IPS-18a (cell line): ENCODE results near the gene PYGB.

ENCODE experiments used
- H3K27ac ChIP-seq: one replicate; pipeline ENCODE4 v1.5.1; 2013; ENCODE audit warnings: low read length
- H3K27me3 ChIP-seq: one replicate; pipeline ENCODE4 v1.6.1; 2013; ENCODE audit warnings: mild to moderate bottlenecking, low read length; ENCODE audit not compliant: control insufficient read depth, insufficient read depth
- H3K36me3 ChIP-seq: one replicate; pipeline ENCODE4 v1.6.1; 2013; ENCODE audit warnings: low read depth, low read length; ENCODE audit not compliant: control insufficient read depth
- H3K4me1 ChIP-seq: one replicate; pipeline ENCODE4 v1.6.1; 2013; ENCODE audit warnings: low read depth, low read length; ENCODE audit not compliant: control insufficient read depth
- H3K4me3 ChIP-seq: one replicate; pipeline ENCODE4 v1.5.1; 2013; ENCODE audit warnings: low read length
- H3K9ac ChIP-seq: one replicate; pipeline ENCODE4 v1.6.1; 2013; ENCODE audit warnings: mild to moderate bottlenecking, low read length, moderate library complexity
- H3K9me3 ChIP-seq: one replicate; pipeline ENCODE4 v1.6.1; 2013; ENCODE audit warnings: low read depth, low read length; ENCODE audit not compliant: control insufficient read depth

The PYGB gene

DNA sequence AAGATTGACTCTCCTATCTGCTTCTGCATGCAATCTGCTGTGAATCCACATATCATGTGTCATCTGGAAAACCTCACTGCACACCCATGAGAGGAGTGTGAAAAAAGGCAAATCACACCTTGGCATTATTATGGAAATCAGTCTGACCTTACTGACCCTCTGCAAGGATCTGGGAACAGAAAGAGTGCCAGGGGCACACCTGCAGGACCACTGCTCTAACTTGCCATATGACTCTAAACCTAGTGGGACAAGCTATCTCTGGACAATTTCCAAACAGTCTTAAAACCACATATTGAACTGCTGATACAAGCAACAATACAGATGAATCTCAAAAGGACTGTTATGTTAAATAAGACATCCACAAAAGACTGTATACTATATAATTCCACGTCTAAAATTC is 92.5 kb downstream of the PYGB start:
- Histone ChIP-seq H3K27me3 (no peaks in the 10 kb centered on the region), H3K4me3 (no peak overlapping the region), H3K9me3 (no peaks in the 10 kb centered on the region), H3K36me3 (peaks cover 5% of the 10 kb centered on the region), H3K9ac (no peak overlapping the region), H3K4me1 (peaks cover 11% of the 10 kb centered on the region), H3K27ac (no peak overlapping the region)

- Histone ChIP-seq H3K4me1 (peaks cover 11% of the 10 kb centered on the region), H3K27me3 (no peaks in the 10 kb centered on the region), H3K4me3 (no peak overlapping the region), H3K9ac (no peak overlapping the region), H3K36me3 (peaks cover 5% of the 10 kb centered on the region), H3K9me3 (no peaks in the 10 kb centered on the region), H3K27ac (no peak overlapping the region)
Observed at GRCh38 chr20:25341716-25342680, 94.1 kb downstream of the PYGB start.

- Histone ChIP-seq H3K9me3 (no peaks in the 10 kb centered on the region), H3K36me3 (no peaks in the 10 kb centered on the region), H3K9ac (no peak overlapping the region), H3K4me3 (no peak overlapping the region), H3K4me1 (peaks cover 8% of the 10 kb centered on the region), H3K27ac (no peak overlapping the region), H3K27me3 (no peaks in the 10 kb centered on the region)
Observed at GRCh38 chr20:25344634-25345033, 96.7 kb downstream of the PYGB start.

GRCh38 chr20:25345721-25346120 is 97.8 kb downstream of the PYGB start:
- H3K27ac ChIP-seq: no peak overlapping the region
- H3K9me3 ChIP-seq: no peaks in the 10 kb centered on the region
- H3K9ac ChIP-seq: no peak overlapping the region
- no peaks in the 10 kb centered on the region for H3K4me1 ChIP-seq
- H3K36me3 ChIP-seq: no peaks in the 10 kb centered on the region
- no peaks in the 10 kb centered on the region for H3K27me3 ChIP-seq
- no peak overlapping the region for H3K4me3 ChIP-seq

- no peak overlapping the region for H3K4me3 ChIP-seq
- no peak overlapping the region for H3K9ac ChIP-seq
- no peak overlapping the region for H3K27ac ChIP-seq
- no peaks in the 10 kb centered on the region for H3K27me3 ChIP-seq
- H3K36me3 ChIP-seq: no peaks in the 10 kb centered on the region
- no peaks in the 10 kb centered on the region for H3K9me3 ChIP-seq
- H3K4me1 ChIP-seq: peaks cover 5% of the 10 kb centered on the region
Observed at GRCh38 chr20:25346349-25346748, 98.5 kb downstream of the PYGB start.
